ENCODE data around the gene NRP1.

NRP1 gene

GRCh38 chr10:33276282-33276923, 58.1 kb downstream of the NRP1 start:
- H3K4me2 ChIP-seq (ENCODE audit: low read length) = no peak overlapping the region
- H3K27me3 ChIP-seq (ENCODE audit: control insufficient read depth, insufficient read depth, low read length) = no peaks in the 10 kb centered on the region
- H3K27ac ChIP-seq = no peak overlapping the region
- H3K4me3 ChIP-seq (ENCODE audit: low read depth, low read length) = no peak overlapping the region
- H3K9ac ChIP-seq = no peak overlapping the region
- no peaks in the 10 kb centered on the region for H3K36me3 ChIP-seq (ENCODE audit: control insufficient read depth, insufficient read depth, low read length)
- H2AFZ ChIP-seq = no peak overlapping the region
- no peaks in the 10 kb centered on the region for H3K9me3 ChIP-seq (ENCODE audit: control insufficient read depth, low read length)
- no peaks in the 10 kb centered on the region for H3K79me2 ChIP-seq
- TF ChIP-seq, protein P1, sequence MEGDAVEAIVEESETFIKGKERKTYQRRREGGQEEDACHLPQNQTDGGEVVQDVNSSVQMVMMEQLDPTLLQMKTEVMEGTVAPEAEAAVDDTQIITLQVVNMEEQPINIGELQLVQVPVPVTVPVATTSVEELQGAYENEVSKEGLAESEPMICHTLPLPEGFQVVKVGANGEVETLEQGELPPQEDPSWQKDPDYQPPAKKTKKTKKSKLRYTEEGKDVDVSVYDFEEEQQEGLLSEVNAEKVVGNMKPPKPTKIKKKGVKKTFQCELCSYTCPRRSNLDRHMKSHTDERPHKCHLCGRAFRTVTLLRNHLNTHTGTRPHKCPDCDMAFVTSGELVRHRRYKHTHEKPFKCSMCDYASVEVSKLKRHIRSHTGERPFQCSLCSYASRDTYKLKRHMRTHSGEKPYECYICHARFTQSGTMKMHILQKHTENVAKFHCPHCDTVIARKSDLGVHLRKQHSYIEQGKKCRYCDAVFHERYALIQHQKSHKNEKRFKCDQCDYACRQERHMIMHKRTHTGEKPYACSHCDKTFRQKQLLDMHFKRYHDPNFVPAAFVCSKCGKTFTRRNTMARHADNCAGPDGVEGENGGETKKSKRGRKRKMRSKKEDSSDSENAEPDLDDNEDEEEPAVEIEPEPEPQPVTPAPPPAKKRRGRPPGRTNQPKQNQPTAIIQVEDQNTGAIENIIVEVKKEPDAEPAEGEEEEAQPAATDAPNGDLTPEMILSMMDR (IDR thresholded peaks at IDR 0.05) = no peak
- no peaks in the 10 kb centered on the region for H3K4me1 ChIP-seq

GRCh38 chr10:33274096-33274785, 60.2 kb downstream of the NRP1 start:
- Histone ChIP-seq H3K27me3 (ENCODE audit: control insufficient read depth, insufficient read depth, low read length) (no peaks in the 10 kb centered on the region), H3K4me2 (ENCODE audit: low read length) (no peak overlapping the region), H3K36me3 (ENCODE audit: control insufficient read depth, insufficient read depth, low read length) (no peaks in the 10 kb centered on the region), H3K9me3 (ENCODE audit: control insufficient read depth, low read length) (no peaks in the 10 kb centered on the region), H3K79me2 (no peaks in the 10 kb centered on the region), H3K4me1 (no peaks in the 10 kb centered on the region), H3K9ac (no peak overlapping the region), H3K4me3 (ENCODE audit: low read depth, low read length) (no peak overlapping the region), H3K27ac (no peak overlapping the region), H2AFZ (no peak overlapping the region)
- TF ChIP-seq, protein P1 (IDR thresholded peaks at IDR 0.05) = no peak

DNA sequence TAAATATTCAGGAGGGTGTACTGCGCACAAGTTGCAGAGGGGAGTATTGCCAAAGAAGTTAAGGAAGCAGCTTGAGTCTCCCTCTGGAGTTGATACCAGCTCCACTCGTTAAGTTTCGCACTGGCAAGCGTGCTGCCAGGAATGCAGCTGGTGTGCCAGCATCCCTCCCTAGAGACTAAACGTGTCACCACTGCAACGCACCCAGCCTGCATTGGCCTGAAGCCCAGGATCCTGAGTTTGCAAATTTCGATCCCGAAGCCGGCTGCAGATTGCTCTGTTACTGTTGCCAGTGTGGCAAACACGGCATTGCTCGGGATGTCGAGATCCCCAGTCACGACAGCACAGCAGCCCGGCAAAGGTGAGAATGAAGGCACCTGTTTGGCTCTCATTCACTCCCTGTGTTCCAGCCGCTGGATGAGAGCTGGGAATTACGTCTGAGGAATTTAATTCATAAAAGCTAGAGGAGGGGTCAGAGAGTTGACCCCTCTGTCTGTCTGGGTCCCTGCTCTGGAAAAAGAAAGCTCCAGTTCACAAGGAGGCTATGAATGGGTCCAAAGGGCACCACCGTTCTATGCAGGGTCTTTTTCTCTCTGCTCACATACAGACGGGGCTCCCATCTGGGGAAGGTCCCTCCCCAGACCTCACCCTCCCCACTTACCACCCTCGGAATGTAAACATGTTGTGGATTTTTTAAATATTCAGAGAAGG, 61.0 kb downstream of the NRP1 start:
- no peaks in the 10 kb centered on the region for H3K4me1 ChIP-seq
- no peak overlapping the region for H2AFZ ChIP-seq
- H3K36me3 ChIP-seq (ENCODE audit: control insufficient read depth, insufficient read depth, low read length) = no peaks in the 10 kb centered on the region
- peak overlapping the region; percentile 27 for H3K4me2 ChIP-seq (ENCODE audit: low read length)
- no peak overlapping the region for H3K4me3 ChIP-seq (ENCODE audit: low read depth, low read length)
- no peak overlapping the region for H3K9ac ChIP-seq
- TF ChIP-seq, protein P1 (IDR thresholded peaks at IDR 0.05) = no peak
- H3K27me3 ChIP-seq (ENCODE audit: control insufficient read depth, insufficient read depth, low read length) = no peaks in the 10 kb centered on the region
- H3K9me3 ChIP-seq (ENCODE audit: control insufficient read depth, low read length) = no peaks in the 10 kb centered on the region
- H3K27ac ChIP-seq = no peak overlapping the region
- no peaks in the 10 kb centered on the region for H3K79me2 ChIP-seq

GRCh38 chr10:33272635-33273034, 61.8 kb downstream of the NRP1 start:
- no peak overlapping the region for H3K4me3 ChIP-seq (ENCODE audit: low read depth, low read length)
- no peak overlapping the region for H3K4me2 ChIP-seq (ENCODE audit: low read length)
- no peaks in the 10 kb centered on the region for H3K79me2 ChIP-seq
- no peaks in the 10 kb centered on the region for H3K9me3 ChIP-seq (ENCODE audit: control insufficient read depth, low read length)
- no peaks in the 10 kb centered on the region for H3K27me3 ChIP-seq (ENCODE audit: control insufficient read depth, insufficient read depth, low read length)
- no peak overlapping the region for H3K27ac ChIP-seq
- H3K4me1 ChIP-seq = no peaks in the 10 kb centered on the region
- TF ChIP-seq, protein P1 (IDR thresholded peaks at IDR 0.05) = no peak
- no peak overlapping the region for H3K9ac ChIP-seq
- H3K36me3 ChIP-seq (ENCODE audit: control insufficient read depth, insufficient read depth, low read length) = no peaks in the 10 kb centered on the region
- no peak overlapping the region for H2AFZ ChIP-seq

All from parathyroid adenoma (tissue), 2 donors.